ENCODE measurements around the gene NTSR1.

NTSR1 gene

DNA sequence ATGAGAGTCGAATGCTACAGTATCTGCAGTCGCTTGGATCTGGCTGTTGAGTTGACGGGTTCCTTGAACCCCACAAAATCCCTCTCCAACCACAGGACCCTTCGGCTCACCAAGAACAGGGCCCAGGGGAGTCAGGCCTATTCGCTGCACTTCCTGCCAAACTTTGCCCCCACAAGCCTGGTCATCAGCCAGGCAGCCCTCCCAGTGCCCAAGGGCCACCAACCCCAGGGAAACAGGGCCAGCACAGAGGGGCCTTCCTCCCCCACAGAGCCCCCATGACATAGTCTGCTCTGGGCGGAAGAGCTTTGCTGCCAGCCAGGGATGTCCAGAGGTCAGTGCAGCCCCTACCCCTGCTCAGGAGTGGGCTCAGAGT, 53.1 kb downstream of the NTSR1 start:
- H3K9ac ChIP-seq (ENCODE audit: low read depth, low read length, poor library complexity, severe bottlenecking), result no peak overlapping the region
- no peak for TF ChIP-seq EZH2phosphoT487 (IDR thresholded peaks at IDR 0.05; ENCODE audit: borderline replicate concordance)
- TF ChIP-seq, protein P1, sequence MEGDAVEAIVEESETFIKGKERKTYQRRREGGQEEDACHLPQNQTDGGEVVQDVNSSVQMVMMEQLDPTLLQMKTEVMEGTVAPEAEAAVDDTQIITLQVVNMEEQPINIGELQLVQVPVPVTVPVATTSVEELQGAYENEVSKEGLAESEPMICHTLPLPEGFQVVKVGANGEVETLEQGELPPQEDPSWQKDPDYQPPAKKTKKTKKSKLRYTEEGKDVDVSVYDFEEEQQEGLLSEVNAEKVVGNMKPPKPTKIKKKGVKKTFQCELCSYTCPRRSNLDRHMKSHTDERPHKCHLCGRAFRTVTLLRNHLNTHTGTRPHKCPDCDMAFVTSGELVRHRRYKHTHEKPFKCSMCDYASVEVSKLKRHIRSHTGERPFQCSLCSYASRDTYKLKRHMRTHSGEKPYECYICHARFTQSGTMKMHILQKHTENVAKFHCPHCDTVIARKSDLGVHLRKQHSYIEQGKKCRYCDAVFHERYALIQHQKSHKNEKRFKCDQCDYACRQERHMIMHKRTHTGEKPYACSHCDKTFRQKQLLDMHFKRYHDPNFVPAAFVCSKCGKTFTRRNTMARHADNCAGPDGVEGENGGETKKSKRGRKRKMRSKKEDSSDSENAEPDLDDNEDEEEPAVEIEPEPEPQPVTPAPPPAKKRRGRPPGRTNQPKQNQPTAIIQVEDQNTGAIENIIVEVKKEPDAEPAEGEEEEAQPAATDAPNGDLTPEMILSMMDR (conservative IDR thresholded peaks at IDR 0.05; ENCODE audit: low read length), result no peak

DNA sequence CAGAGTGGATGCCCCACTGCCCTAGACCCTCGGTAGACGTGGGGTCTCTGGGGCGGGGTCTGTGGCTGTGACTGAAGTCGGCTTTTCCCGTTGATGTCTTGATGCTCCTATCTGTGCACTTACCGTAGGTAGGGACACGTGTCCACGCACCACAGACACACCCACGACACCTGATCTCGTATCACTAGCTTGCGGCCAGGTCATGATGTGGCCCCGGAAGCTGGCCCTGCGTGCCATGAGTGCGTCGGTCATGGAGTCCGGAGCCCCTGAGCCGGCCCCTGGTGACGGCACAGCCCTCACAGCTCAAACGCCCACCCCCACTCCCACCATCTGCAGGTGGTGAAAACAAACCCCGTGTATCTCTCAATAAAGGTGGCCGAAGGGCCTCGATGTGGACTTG, 53.7 kb downstream of the NTSR1 start:
- no peaks in the 10 kb centered on the region for H3K27me3 ChIP-seq (ENCODE audit: insufficient read depth, low read length, poor library complexity, severe bottlenecking)
- no peak overlapping the region for H3K9ac ChIP-seq (ENCODE audit: low read depth, low read length, poor library complexity, severe bottlenecking)

More for the DNA sequence above, 53.1 kb downstream of the NTSR1 start:
- Histone ChIP-seq H4K20me1 (ENCODE audit: insufficient read depth, low read length, poor library complexity, severe bottlenecking) (no peaks in the 10 kb centered on the region), H3K79me2 (ENCODE audit: insufficient read depth, low read length) (no peaks in the 10 kb centered on the region), H3K4me2 (ENCODE audit: low read depth, low read length, poor library complexity, severe bottlenecking) (no peak overlapping the region), H3K9me2 (replicated peaks; ENCODE audit: low read depth, low read length) (no peaks in the 10 kb centered on the region), H3F3A (ENCODE audit: low read depth) (no peaks in the 10 kb centered on the region), H2AFZ (ENCODE audit: low read length) (no peak overlapping the region), H3K9me3 (ENCODE audit: insufficient read depth, low read depth, low read length) (no peaks in the 10 kb centered on the region), H3K36me3 (ENCODE audit: insufficient read depth, low read length) (no peaks in the 10 kb centered on the region), H3K4me1 (ENCODE audit: insufficient read depth, low read length, poor library complexity, severe bottlenecking) (no peaks in the 10 kb centered on the region), H3K4me3 (ENCODE audit: low read length, poor library complexity, severe bottlenecking) (no peak overlapping the region), H3K27me3 (ENCODE audit: insufficient read depth, low read length, poor library complexity, severe bottlenecking) (no peaks in the 10 kb centered on the region)

DNA sequence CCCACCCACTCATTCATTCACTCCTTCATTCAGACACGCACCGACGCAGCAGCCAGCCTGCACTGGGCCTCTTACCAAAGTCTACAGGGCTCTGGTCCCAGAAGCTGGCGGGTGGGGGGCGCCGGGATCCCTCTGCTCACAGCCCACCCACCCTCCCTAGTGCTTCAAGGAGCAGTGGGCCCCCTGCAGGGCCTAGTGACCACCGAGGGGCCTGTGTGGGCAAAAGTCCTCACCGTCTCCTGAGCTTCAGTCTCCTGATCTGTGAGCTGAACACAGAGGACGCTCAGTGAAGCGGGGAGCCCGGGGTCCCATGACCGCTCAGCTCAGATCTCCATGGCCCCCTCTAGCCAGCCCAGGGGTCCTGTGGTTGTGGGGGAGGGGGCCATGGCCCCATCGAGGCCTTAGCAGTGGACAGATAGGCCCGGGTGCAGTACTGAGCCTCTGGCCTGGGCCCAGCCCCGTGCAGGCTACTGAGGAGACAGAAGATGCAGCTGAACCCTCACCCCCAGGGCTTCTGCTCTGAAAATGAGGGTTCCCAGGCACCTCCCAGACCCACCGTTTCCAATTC, 54.2 kb downstream of the NTSR1 start:
- Histone ChIP-seq H3K36me3 (ENCODE audit: insufficient read depth, low read length) (no peaks in the 10 kb centered on the region), H3F3A (ENCODE audit: low read depth) (no peaks in the 10 kb centered on the region), H3K9me2 (replicated peaks; ENCODE audit: low read depth, low read length) (no peaks in the 10 kb centered on the region), H3K9ac (ENCODE audit: low read depth, low read length, poor library complexity, severe bottlenecking) (no peak overlapping the region), H3K4me1 (ENCODE audit: insufficient read depth, low read length, poor library complexity, severe bottlenecking) (no peaks in the 10 kb centered on the region), H3K4me3 (ENCODE audit: low read length, poor library complexity, severe bottlenecking) (no peak overlapping the region), H2AFZ (ENCODE audit: low read length) (no peak overlapping the region), H3K9me3 (ENCODE audit: insufficient read depth, low read depth, low read length) (no peaks in the 10 kb centered on the region), H3K27me3 (ENCODE audit: insufficient read depth, low read length, poor library complexity, severe bottlenecking) (no peaks in the 10 kb centered on the region), H4K20me1 (ENCODE audit: insufficient read depth, low read length, poor library complexity, severe bottlenecking) (no peaks in the 10 kb centered on the region), H3K4me2 (ENCODE audit: low read depth, low read length, poor library complexity, severe bottlenecking) (no peak overlapping the region), H3K79me2 (ENCODE audit: insufficient read depth, low read length) (no peaks in the 10 kb centered on the region)
- TF ChIP-seq, protein P1 (conservative IDR thresholded peaks at IDR 0.05; ENCODE audit: low read length), result no peak
- TF ChIP-seq EZH2phosphoT487 (IDR thresholded peaks at IDR 0.05; ENCODE audit: borderline replicate concordance), result no peak

More for the DNA sequence above, 53.7 kb downstream of the NTSR1 start:
- Histone ChIP-seq H2AFZ (ENCODE audit: low read length) (no peak overlapping the region), H3K9me2 (replicated peaks; ENCODE audit: low read depth, low read length) (no peaks in the 10 kb centered on the region), H3K4me2 (ENCODE audit: low read depth, low read length, poor library complexity, severe bottlenecking) (no peak overlapping the region), H3K79me2 (ENCODE audit: insufficient read depth, low read length) (no peaks in the 10 kb centered on the region), H3K9me3 (ENCODE audit: insufficient read depth, low read depth, low read length) (no peaks in the 10 kb centered on the region), H3F3A (ENCODE audit: low read depth) (no peaks in the 10 kb centered on the region), H3K4me1 (ENCODE audit: insufficient read depth, low read length, poor library complexity, severe bottlenecking) (no peaks in the 10 kb centered on the region), H3K4me3 (ENCODE audit: low read length, poor library complexity, severe bottlenecking) (no peak overlapping the region), H3K36me3 (ENCODE audit: insufficient read depth, low read length) (no peaks in the 10 kb centered on the region), H4K20me1 (ENCODE audit: insufficient read depth, low read length, poor library complexity, severe bottlenecking) (no peaks in the 10 kb centered on the region)
- TF ChIP-seq, protein P1 (conservative IDR thresholded peaks at IDR 0.05; ENCODE audit: low read length), result no peak
- no peak for TF ChIP-seq EZH2phosphoT487 (IDR thresholded peaks at IDR 0.05; ENCODE audit: borderline replicate concordance)

All from Loucy (cell line).